Fibroblast of skin of abdomen (primary cell): ENCODE measurements around the gene CHN2.

Experiments used
- DNase-seq: peaks from one replicate; pipeline ENCODE4 v3.0.0-alpha.2; 2013

The CHN2 gene

DNA sequence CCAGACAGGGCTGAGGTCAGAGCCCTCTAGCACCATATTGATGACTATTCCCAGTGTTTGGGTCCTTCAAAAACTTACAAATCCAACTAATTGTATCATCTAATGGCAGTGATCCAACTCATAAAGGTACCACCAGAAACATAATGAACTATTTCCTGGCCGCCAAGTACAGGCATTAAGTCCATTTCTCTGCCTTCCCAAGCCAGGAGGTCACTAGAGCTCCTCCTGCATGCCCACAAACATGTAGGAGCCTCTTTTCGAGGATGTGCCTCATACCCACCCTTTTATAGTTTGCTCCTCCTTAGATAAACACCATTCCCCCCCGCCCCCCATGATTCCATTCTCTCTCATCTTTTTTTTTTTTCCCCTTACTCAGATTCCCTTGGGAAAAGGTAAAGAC, 91.3 kb downstream of the CHN2 start:
- no peak for DNase-seq

DNA sequence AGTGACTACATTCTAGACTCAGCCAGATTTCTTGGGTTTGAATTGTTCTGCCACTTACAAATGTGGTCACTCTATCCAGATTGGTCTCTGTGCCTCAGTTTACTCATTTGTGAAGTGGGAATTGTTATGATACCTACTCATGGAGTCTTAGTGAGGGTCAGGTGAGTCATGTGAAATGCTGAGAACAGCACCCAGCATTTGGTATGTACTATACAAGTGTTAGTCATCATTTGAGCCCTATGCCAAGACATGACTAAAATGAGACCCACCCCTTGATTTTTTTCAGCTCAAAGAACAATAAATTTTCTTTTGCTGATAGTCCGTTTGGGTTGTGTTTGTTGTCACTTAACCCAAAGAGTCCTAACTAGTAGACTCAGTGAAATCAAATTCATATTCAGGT, 92.8 kb downstream of the CHN2 start:
- DNase-seq, result peak; percentile 88

DNA sequence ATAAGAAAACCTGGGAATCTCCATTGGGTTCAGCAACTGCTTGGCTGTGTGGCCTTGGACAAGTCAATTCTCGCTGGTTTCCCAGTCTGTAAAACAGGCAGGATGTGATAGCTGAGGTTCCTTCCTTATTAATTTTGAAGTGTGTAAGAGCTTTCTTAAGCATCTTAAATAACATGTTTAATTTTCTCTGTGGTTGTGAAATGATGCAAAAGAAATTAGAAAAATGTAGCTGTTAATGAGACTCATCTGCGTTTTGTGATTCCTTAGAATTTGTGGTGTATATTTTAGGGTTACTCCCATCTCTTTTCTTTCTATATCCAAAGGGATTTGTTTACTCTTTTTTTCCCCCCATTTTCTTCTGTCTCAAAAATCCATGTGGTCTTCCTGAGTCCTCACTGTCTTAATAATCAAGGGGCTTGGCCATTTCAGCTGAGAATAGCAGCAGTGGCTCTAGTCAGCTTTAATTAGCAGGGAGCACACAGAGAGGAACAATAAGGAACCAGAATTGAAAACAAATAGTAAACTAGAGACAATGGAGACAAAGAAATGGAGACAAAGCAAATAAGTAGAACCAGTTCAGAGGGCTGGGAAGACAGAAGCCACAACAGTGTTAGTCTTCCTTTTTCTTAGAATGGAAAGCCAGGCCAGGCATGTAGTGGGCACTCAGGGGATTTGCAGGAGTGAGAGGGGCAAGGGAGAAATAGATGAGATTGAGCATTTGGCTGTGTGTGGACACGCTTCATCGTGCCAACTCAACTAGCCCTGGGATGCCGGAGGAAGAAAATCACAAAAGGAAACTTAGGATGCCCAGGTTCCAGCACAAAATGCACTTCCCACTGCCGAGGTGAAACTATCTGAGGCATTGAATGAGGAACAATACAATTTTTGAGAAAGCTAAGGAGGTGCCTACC, 93.9 kb downstream of the CHN2 start:
- DNase-seq, result peak; percentile 48

DNA sequence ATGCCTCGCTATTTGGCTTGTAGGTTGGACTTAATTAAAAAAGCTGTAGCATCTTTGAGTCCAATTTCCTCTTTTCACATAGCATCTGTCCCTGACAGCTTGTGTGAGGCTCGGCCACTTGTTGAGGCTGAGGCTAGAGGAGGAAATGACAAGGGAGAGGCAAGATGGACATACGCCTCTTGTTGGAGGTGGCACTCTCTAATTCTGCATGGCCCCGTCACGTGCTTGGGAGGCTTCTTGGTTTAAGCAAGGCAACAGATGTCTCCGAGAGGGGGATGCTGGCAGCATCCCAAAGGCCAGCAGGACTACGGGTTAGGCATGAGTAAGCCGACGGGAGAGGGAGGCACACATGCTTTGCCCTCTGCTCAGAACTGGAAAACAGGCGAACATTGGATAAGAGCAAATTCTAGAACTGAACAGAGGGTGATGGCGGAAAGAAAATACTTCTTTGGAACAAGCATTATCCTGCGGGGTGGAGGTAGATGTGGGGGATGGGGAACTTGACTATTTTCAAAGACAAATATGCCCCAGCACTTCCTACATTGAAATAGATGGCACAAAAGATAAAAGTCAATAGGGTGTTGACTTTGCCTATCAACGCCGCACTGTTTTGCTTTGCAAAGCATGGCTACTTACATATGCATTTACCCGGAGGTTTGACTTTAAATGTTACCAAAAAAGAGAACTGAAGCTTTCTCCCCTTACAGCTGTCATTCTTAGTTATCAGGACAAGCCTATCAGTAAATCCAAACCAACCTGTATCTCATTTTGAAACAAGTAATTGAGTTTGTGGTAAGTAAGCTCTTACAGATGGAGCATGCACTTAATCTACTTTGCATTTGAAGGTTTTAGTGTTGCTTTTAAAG, 94.8 kb downstream of the CHN2 start:
- peak; percentile 70 for DNase-seq

DNA sequence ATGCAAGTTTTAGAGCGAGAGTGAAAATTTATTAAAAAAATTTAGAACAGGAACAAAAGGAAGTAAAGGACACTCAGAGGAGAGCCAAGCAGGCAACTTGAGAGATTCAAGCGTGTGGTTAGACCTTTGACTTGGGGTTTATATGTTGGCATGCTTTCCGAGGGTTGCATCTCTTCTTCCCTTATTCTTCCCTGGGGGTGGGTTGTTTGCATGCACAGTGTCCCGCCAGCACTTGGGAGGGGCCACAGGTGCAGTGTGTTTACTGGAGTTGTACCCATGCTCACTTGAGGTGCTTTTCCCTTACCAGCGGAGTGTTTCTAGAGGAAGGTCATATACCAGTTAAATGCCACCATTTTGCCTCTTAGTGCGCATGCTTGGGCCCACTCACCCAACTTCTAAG, 96.3 kb downstream of the CHN2 start:
- DNase-seq, result no peak

DNA sequence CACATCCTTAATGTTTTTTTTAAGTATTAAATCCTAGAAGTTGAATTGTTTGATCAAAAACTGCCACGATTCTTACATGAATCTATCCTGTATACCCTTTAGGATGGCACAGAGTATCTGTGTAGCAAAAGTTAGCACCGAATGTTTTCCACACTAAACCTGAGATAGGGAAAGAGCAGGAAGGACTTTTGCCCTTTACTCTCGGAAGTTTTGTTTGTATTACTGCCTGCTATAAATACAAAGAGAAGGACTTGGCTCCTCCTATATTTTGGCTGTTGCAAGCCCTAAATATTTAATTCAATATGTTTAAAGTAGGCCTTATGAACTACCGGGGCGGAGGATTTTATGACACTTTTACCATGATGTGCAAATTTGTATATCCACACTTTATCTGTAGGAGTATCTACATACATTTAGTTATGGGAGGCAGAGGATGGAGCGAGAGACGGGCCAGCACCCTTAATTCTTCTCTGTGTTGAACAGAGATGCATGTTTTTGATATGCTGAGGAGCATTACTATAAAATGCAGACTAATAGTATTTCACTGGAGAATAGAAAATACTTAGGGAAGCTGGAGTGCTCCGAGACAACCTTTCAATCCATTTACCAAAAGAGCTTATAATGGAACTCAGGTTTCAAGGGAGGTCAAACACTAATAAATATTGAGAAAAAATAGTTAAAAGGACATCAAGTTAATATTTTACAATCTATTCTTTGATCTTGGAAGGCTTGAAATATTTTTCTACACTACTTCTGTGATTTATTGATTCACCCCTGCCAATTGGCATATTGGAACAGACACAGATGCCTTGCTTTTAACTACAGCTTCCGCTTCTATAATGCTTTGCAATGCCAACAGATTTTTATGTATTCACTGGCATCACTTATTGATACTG, 97.4 kb downstream of the CHN2 start:
- no peak for DNase-seq

DNA sequence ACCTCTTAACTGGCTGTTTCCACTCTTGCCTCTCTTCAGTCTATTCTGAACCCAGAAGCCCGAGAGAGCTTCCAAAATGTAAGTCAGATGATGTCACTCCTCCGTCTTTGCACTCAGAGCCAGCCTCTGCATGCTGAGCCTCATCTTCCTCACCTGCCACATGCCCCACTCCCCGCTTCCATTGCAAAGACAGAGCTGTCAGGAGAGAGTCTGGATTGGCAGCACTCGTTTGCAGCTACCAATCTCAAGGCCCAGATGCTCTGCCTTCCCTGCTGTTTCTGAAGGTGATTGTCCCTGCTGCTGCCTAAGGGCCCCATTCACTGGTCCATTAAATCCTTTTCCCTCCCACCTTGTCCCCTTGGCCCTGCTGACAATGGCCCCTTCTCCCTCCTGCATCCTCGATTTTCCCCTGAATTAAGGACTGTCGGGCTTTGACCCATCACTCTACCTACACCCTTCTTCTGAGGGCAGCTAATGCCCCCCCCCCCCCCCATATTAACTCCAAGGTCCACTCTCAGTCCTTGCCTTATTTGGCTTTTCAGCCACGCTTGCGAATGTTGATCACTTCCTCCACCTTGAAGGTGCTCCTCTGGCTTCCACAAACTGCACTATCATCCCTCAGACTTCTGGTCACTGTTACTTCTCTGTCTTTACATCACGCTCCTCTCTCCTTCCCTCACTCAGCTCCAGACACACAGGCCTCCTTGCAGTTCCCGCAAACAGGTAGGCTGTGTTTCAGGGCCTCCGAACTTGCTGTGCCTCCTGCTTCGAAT, 98.5 kb downstream of the CHN2 start:
- DNase-seq, result no peak

DNA sequence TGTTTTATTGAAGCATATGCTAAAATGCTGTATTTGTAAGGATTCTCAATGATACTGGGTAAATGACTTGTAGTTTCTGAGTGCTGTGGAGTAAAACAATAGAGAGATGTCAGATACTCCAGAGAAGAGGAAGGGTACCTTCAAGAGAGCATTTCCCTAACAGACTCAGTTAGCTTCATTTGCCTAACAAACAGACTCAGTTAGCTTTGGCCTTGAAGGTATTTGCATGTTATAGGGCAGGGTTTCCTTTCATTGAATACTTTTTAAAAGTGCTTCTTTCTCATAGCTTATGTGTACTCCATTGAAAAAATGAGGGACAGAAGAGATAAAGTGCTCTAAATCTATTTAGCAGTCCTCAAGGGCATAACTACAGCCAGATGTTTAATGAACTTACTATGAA, 101.8 kb downstream of the CHN2 start:
- no peak for DNase-seq

DNA sequence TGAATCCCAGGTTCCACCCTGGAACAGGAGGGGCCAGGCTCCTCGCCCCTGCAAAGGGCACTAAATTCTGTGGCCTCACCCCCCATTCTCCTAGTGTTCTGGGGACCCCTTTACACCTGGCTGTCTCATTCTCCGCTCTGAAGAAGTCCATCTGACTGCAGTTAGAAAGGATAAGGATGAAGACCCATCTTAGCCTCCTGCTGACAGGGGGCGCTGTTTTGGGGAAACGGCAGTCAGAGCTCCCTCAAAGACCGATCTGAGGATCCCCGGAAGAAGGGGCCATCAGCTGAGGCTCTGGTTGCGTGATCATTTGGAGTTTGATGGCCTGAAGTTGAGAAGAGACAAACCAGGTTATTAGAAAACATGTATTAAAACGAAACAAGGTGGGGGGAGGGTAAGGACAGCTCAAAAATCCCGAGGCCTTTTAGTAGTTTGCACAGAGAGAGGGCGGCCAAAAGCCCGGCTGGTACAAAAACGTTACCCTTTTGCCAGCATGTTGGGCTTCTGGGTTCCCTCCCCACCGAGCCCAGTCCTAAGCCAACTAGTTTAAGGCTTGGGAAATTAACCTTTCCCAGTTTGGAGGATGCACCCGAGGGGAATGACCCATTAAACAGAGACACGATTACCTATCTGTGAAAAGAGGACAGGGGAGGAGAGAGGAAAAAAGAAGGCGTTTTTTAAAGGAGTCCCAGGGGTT, 102.8 kb downstream of the CHN2 start:
- no peak for DNase-seq

DNA sequence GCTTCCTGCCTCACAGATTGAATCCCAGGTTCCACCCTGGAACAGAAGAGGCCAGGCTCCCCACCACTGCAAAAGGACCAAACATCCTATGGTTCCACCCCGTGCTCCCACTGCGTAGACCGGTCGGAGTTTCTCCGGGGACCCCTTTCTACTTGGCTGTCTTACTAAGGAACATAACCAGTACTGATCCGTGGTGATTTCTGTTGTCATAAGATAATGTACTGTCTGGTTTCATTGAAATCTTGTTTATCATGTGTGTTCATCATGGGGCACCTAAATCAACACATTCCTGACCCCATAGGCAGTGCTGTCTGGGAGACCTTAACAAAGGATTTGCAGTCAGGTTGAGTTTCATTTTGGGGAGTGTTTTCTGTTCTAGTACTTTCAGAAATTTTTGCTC, 104.5 kb downstream of the CHN2 start:
- no peak for DNase-seq

DNA sequence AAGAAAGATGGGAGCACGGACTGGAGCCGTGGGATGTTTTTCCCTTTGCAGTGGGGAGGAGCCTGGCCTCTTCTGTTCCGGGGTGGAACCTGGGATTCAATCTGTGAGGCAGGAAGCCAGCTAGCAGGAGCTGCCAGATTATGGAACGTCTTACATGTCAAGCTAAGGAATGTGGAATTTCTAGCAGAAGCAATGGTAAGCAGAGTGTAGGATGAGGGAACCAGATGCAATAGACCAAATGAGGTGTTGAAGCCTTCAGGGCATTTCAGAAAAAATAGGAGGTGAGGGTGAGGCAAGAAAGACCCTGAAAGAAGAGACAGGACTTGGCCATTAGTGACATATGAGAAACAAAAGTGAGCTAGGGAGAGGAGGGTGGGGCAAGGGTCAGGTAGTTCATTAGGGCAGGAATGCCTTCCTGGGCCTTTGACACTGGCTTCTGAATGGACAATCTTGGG, 105.5 kb downstream of the CHN2 start:
- peak; percentile 74 for DNase-seq

DNA sequence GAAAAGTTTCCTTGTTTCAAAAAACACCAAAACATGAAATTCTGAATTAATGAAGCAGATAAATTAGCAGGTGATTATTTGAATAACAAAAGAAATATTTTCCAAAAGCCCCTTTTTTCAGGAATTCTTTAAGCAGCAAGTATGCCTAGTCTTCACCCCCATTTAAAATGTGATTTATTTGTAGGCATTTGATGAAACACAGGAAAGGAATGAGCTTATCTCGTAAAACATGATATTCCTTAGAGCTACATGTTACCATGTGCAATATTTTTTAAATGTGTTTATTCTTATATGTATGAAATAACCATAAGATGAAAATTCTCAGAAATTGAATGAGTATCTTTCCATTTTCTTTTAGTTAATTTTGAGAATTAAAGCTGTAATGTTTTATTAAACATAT, 106.1 kb downstream of the CHN2 start:
- DNase-seq, result no peak

DNA sequence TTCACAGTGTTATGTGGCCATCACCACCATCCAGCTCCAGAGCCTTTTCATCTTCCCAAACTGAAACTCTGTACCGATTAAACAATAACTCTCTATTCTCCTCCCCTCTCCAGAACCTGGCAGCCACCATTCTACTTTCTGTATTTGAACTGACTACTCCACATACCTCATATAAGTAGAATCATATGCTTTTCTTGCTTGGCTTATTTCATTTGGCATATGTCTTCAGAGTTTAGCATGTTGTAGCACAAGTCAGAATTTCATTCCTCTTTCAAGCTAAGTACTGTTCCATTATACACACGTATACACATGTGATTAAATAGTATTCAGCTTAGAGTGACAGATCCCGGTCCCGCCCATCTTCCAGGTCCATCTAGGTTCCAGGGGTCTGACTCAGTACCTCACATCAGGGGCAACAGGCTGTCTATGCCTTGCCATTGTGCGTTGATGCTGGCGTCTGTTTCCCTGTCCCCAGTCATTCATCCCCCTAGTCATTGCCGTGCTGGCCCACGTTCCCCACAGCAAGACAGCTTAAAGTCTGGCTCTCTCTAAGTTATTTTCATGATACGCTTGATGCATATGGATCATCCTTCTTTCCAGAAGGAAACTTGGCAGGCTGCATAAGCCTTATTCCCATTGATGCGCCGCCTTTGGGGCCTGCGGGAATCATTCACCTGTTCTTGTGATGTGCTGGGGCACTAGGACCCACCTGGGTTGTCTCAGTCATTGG, 108.3 kb downstream of the CHN2 start:
- DNase-seq, result no peak

DNA sequence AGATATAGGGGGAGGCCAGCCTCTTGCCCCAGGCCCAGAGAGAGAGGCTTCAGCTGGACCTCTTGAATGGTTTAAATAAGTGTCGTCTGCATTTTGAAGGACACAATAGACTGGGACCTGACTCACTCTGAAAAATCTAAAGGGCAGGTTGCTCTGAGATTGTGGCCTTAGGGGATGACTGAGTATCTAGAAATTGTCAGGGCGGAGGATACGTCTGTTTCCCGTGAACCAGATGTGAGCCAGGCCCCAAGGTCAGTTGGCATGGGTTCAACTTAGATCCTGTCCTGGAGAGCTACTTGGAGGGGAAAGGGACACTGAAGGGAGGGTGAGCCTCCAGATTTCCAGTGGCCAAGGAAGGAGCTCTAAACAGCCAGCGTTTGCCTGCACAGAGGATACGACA, 110.2 kb downstream of the CHN2 start:
- DNase-seq, result no peak

DNA sequence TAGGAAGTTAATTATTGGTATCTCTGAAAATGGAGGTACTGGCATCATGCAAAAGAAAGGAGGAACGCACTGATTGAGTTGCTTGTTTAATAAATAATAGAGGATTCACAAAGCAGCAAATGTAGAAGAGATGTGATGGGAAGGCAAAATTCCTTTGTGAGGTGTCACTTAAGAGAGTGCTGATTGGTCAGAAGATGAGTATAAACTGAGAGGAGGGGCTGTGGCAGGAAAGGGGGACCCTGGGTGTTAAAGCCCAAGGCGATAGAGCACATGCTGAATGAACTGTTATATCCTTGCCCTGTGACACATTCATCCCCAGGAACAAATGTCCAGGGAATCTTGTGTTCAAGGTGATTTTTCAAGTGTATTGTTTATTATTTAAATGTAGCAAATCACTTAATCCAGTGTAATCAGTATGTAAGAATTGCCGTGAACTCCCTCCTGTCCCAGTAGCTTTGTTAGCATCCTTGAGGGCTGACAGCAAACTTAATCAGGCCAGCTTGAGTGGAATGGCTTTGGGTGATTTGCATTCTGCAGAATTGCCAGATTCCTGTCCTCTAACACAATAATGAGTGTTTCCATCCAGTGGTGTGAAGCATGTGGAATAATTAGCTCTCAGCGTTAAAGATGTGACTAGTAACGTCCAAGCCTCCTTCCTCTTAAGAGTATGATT, 111.9 kb downstream of the CHN2 start:
- no peak for DNase-seq

DNA sequence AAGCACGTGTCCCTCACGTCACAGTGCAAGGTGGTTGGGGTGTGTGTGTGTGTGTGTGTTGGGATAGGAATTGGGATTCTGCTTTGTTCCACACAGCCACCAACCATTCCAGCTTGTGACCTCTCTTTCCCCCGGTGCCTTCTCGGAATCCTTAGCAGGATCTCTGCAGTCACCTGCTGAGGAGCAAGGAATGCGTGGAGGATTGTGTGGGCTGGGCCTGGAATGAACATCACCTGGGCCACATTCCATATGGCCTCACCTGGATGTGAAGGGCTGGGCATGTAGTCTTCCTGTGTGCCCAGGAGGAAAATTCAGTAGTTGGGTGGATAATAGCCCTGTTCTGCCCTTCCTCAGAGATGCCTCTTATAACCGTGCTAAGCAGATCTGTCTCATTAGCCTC, 113.8 kb downstream of the CHN2 start:
- no peak for DNase-seq

DNA sequence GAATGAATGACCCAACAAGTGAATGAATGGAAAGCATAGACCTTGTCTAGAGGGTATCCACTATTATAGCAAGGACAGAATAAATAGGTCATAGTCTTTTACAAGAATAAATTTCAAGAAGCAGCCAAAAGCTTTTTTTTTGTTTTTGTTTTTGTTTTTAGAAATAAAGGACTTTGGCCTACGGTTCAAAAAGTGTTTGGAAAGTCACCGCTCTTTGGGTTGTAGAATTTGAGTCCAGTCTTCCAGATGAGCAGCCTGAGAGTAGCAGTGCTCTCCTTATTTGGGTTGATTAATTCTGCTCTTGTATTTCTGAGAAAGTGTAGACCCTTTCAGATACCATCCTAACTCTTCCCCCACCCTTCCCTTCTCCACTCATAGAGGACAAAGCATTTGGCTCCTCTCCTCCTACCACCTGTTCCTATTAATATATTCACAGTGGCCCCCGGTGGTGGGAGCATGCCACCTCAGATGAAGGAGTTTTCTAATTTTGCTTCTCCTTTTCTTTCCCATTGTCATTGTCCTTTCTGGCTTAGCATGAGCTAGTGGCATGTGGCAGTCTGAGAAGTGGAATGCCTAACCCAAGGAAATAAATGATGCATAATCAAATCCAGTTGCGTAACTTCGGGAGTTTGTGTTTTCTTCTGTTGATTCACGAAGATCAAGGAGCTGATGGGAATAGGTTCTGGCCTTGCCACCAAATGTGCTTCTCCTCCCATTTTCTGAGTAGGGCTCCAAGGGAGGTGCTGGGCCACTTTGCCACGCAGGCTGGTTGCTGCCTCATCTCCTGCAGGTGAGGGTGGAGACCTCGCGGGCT, 114.7 kb downstream of the CHN2 start:
- DNase-seq, result no peak

DNA sequence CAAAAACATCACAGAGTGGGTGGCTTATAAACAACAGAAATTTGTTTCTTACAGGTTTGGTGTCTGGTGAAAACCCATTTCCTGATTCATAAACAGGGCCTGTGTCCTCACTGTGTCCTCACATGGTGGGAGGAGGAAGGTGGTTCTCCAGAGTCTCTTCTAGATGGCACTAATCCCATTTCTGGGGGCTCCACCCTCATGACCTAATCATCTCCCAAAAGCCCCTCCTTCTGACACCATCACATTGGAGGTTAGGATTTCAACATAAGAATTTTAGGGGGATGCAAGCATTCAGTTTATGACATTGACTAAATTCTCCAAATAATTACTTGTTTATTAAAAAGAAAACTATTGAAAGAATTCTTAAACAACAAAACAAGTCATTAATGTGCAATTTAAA, 116.0 kb downstream of the CHN2 start:
- DNase-seq, result no peak

DNA sequence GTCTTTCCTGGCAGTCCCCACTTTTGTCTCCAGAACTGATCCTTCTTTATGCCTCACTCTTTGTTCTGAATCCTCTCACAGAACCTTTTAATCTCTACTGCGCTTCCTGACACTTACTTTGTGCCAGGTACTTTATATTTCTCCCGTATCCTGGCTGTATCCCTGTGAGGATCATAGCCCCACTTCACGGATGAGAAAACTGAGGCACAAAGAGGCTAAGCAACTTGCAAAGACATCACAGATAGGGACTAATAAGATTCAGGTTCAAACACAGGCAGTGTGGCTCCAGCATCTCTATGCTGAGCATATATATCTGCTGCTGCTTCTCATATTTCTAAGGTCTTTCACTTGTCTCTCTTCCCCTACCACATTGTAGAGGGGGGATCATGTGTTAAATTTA, 116.7 kb downstream of the CHN2 start:
- no peak for DNase-seq
